HG03045 (cell line): ENCODE data around the gene CYP11A1.

ENCODE experiments used
- ATAC-seq: cut with Tn5 transposase; IDR thresholded peaks from one replicate; pipeline ENCODE4 v1.9.1; 2021; ENCODE audit warnings: mild to moderate bottlenecking, moderate library complexity; ENCODE audit not compliant: unreplicated experiment

The CYP11A1 gene

DNA sequence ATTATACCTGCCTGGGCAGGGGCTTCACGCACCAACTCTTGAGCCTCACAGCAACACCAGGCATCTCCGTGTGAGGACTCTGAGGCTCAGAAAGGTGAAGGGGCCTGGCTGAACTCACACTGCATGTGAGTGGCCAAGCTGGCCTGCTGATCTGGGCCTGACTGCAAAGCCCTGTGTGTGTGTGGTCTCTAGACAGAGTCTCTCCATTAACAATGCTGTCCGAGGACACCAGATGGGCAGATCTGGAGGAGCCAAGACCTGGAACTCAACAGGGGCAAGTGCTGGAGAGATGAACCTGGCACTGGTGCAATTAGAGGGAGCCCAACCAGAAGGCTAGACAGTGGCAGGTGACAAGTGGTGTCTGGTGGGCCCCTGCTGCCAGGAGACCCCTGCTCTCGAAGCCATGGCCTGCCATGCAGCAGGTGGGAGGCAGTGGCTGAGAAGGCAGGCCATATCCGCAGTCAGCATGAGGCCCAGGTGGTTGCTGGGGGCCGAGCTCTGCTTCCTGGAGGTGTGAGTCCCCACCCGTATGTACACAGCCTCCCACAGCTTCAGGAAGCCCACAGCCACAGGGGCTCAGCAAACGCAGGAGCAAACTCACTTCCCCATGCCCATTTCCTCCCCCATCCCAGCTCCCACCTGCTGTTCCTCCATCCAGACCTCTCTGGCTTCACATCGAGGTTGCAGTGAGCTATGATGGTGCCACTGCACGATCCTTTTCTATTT, 39.0 kb downstream of the CYP11A1 start:
- no peak for ATAC-seq

DNA sequence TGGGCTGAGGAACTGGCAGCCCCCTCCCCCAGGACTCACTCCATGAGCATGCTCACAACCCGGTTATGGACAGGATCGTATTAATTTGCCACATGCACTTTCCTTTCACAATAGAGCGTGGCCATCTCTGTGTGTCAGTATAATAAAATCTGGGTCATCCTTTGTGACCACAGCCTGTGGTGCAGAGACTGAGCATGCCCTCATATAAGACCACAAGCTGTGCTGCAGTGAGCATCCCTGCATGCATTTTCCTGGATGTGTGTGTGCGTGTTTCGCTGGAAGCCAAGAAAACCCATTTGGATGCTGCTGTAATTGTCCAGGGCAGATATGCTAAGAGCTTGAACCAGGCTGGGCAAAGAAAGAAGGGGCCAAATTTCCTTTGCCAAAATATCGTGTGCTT, 39.7 kb downstream of the CYP11A1 start:
- no peak for ATAC-seq

DNA sequence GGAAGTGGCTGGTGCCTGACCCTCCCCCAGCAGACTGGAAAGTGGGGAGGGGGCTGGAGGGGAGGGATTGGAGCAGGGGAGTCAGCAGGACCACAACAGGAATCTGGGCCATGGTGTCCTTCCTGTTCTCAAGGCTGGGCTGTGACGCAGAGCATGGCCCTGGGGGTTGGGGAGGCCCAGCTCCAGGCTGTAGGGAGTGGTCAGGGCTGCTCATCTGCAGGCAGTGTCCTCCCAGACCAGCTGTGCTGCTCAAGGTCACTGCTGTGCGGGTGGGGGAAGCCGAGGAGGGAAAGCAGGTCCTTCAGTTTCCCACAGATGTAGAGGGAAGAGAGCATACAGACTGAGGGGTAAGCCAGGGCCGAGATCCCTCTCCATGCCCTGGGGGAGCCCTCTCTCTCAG, 40.7 kb downstream of the CYP11A1 start:
- no peak for ATAC-seq

DNA sequence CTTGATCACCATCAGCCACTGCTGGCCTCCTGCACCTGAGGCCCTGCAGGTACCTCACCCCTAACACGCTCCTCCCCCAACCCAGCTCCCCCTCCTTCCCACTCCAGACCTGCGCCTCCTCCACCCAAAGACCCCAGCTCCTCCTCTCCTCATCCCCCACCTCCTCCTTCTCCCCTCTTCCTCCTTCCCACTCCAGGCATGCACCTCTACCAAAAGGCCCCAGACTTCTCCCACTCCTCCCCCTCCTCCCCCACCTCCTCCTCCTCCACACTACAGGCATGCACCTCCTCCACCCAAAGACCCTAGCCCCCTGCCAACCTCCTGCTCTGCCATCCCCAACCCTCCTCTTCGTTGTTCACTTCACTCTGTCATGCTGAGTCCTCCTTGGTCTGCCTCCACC, 42.7 kb downstream of the CYP11A1 start:
- ATAC-seq = no peak

DNA sequence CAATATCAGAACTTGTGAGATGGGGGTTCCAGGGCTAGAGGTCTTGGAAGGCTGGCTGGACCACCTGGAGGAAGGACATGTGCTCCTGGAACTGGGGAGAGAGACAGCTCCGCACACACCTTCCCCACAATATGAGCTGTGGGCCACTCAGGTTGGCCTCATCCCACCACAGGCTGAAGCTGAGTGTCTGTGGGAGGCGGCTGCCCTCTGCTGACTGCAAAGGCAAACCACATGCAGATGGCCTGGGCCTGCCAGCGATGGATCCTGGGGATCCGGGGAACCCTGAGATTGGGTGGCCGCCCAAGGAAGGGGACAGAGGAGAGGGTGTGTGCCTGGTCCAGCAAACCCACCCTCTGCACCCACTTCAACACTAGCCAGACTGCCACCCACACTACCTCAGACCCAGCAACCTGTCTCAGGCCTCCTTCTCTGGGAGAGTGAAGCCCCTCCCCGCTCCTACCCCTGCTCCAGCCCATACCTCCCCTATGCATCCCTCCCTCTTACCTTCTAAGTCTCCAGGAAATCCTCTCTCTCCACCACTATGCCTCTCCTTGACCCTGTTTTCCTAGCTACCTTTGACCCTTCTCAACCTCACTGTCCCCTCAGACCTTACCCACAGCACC, 44.8 kb downstream of the CYP11A1 start:
- ATAC-seq = no peak

DNA sequence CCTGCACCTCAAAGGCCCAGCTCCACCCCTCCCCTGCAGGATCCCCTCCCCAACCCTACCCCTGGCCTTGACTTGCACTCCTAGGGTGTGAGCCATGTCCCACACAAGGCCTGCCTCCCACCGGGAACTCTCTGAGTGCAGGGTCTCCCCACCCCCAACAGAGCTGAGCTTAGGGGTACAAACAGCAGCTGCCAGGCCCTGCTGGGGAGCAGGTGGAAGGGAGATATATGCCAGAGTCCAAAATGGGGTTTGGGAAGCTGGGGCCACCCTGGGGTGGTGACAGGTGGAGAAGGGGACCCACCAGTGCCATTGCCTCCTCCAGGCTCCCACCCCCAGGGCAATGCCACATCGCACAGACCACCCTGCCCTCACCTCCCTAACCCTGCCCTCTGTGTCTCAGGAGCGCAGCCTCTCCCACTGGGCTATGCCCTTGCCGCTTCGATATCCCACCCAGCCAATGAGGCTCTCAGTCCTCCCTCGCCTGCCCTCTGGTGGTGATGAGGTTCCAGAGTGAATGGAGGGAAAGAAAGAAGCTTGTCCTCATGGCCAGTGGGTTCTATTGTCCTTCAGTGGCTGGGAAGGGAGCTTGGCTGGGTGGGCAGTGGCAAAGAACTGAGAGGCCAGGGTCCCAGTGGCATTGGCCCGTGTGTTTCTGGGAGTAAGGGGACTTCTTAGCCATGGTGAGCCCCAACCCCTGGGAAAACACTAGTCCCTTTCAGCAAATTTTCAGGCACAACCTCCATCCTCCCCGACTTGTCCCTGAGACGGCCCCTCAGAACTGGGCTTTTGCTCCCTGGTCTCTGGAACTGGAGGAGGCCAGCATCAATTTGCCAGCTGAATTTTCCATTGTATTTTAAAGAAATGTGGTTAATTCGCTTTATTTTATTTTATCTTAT, 46.8 kb downstream of the CYP11A1 start:
- ATAC-seq = no peak

DNA sequence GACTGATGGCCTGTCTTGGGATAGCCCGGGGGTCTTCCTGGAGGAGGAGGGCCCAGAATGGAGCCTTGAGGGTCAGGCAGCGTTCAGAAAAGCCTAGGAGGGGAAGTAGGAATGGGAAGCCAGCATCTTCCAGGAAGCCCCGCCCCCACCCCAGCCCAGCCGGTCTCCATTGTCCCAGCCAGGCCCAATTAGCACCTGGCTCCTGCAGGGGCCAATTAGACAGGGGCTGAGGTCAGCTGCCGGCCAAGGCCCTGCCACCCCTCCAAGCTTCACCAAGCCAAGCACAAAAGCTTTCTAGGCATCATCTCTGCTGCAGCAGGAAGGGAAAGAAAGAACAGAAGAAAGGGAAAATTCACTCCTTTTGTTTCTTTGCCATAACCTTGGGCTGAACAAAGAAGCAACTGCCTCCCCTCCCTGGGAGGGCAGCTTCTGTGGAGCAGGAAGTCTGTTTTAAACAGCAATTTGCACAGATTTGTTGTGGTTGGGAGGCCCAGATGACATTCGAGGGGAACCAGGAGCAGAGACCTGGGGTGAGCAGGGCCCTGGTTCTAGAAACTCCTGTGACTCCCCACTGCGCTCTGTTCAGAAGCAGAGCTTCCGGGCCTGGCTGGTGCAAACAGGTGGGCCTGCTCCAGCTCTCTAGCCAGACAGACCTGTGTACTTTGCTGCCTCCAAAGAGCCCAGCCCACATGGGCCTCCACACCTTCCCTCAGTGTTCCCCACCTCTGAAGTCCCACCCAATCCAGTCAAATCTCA, 47.7 kb downstream of the CYP11A1 start:
- ATAC-seq = no peak

DNA sequence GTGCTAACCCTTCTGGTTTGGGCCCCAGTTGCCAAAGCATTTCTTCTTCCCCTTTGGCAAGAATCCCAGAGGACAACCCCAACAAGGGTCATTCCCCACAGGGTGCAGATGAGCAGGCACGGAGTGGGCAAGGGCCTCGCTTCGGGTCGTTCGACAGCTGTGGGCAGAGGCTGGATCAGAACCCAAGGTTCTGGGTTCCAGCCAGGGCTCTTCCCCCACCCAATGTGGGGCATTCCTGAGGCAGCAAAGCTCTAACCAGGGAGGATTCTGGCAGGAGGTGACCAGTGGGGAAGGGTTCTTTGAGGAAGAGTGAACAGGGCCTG, 48.3 kb downstream of the CYP11A1 start:
- no peak for ATAC-seq

DNA sequence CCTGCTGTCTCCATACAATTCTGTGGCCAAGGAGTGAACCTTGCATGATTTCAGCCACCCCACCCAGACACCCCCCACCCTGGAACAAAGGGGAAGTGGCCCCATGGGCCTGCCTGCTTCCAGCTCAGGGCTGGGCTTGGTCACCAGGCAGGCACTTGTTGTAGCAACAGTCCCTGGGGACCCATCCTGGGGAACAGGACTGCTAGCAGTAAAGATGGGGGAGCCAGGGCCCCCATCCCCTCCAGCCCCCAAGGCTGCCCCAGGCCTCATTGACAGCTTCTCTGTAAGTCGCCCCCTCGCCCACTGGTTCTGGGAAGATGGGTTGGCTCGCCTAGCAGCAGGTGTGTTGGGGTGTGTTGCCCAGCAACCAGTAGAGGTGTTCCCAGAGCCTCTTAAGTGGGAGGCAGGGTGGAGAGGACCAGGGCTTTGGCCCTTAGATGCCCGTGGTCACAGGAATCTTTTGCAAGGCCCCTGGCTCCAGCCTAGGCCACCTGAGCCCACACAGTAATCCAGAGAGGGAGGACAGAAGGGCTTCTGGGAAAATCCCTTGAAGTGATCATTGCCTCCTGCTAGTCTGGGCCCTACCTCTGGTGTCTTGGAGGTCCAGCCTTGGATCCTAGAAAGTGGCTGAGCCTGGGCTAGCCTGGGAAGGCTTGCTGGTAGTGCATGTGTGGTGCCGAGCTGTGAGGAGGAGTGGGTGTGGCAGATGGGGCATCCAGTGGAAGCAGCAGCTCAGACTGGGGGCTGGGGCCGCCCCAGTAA, 48.9 kb downstream of the CYP11A1 start:
- no peak for ATAC-seq

DNA sequence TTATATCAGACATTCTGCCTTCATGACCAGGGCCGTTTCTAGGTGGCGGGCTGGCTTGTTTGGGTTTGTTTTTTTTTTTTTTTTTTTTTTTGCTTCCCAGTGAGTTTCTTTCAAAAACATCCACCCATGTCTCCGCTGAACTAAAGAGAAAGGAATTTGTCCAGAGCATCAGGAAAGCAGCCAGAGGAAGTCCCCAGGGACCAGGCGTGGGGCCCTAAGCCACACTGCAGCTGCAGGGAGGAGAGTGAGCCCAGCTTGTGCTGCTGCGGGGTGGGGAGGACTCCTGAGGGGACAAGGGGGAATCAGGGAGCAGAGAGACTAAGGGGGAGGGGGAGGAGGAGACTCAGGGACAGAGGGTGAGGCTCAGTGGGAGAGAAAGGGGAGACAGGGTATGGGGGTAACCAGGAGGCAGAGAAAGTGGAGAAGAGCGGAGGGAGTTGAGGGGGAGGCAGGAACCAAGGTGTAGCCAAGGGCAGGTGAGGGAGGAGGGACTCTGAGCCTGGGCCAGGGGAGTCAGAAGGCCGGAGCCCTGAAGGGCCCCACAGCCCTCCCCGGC, 49.5 kb downstream of the CYP11A1 start:
- no peak for ATAC-seq

DNA sequence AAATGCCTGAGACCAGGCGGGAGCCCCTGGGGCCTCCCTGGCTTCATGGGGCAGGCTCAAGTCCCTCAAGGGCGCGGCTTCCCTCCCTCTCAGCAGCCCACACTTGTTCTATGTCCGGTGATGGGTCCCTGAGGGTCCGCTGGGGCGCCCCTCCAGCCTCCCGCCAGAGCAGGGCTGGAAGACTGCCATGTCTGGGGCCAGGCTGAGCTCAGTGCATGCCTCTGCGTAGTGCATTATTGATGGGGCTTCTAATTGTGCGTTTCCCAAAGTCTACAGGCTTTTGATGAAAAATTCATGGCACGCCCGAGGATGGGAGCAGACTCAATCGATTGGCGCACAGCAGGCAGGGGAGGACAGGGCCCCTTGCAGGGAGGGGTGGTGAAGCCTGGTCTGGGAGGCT, 51.3 kb downstream of the CYP11A1 start:
- no peak for ATAC-seq

DNA sequence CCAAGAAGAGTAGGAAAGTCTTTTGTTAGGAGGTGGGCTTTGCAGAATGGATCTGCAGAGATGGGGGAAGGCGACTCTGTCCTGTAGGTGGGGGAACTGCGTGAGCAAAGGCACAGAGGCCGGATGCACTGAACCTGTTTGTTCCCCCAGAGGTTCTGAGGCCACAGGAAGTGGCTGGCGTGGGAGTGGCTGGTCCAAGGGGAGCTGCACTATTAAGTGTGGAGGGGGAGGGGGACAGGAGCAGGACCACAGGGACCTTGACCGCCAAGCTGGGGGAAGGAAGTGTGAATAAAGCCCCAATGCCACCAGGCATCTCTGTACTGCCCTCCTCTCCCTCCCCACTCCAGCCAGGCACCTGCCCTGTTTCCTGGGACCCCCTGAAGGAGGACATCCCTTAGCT, 51.8 kb downstream of the CYP11A1 start:
- no peak for ATAC-seq

DNA sequence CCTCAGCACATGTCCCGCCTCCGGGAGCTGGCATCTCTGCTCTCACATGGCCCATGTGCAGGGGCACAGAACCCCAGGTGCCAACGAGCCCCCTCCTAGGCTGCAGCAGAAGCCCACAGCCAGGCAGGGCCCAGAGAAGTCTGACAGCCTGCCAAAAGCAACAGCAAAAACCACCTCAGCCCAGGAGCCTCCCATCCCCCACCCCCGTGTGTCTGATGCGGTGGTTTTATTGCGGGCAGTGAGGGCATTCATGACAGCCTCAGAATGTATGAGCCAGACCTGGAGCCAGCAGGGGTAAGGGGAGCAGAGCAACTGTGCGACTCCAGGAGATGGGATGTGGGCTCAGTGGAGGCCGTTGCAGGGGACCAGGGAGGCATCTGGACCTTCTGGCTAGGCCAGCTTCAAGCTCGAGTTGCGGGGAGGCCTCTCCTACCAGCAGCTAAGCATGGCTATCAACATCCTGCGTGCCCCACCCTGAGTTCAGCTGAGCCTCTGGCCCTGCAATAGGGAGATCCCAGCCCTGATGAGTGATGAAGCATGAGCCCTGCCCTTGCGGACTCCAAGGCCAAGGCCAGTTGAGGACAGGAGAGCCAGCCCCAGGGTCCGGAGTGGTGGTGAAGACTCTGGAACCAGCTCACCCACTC, 52.5 kb downstream of the CYP11A1 start:
- no peak for ATAC-seq

DNA sequence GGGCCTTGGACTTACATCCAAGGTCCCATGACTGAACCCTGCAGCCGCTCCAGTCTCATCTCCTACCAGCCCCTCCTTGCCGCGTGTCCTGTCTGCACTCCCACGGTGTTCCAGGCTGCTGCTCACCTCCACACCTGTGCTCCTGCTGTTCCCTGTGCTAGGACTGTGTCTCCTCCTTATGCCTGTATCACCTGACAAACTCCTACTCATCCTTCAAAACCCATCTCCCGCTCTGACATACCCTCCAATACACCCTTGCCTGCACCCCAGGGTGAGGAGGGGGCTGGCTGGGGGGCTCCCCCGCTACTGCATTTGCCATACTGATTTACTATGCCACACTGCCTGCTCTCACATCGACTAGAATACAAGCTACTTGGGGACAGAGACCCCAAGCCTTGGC, 53.6 kb downstream of the CYP11A1 start:
- no peak for ATAC-seq

DNA sequence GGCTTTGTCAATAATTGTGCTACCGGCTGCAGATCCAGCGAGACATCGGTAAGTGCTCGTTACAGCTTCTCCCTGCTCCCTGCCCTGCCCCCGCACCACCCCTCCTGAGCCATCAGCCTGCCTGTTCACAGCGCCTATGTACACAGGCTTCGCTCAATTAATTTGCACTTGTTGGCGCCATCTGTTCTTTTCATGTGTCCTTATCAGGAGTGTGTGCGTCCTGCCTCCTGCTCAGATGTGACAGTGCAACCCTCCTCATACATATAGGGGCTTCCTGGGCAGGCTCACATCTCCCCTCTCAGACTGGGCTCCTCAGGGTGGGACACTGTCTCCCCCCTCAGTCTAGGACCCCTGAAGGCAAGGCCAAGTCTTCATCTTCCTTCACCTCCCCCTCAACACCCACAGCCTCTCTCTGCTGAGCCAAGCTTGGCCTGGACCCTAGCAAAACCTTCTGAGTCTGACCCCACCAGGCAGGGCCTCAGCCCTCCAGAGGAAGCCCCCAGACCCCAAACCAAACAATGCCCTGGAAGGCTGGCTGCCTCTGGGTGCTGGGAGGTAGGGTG, 54.9 kb downstream of the CYP11A1 start:
- ATAC-seq = no peak

DNA sequence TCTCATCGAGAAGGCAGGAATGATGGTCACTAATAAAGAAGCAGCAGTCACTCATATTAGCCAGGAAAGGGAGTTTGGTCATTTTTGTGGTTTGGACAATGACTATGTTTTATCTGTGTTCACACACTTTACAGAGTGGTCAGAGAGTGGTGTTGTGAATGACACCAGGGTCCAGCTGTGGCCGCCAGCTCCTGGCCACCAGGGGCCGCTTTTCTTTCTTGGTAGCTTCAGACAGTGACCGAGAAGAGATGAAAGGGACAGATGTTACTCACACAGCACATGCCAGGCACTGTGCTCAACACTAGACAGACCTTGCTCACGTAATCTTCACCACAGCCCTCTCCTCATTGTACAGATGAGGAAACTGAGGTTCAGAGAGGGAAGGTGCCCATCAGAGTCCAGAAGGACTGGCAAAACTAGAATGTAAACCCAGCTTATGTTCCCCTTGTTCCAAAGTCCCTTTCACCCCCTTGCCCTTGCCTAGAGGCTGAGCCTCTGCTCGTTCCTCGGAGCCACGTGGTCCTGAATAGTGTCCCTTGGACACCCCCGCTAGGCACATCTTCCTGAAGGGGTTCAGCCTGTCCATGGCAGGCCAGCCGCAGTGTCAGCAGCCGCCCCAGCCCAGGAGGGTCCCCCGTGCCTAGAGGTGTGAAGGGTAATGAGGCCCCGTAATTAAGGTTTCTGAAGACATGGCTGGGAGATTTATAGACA, 55.6 kb downstream of the CYP11A1 start:
- no peak for ATAC-seq

DNA sequence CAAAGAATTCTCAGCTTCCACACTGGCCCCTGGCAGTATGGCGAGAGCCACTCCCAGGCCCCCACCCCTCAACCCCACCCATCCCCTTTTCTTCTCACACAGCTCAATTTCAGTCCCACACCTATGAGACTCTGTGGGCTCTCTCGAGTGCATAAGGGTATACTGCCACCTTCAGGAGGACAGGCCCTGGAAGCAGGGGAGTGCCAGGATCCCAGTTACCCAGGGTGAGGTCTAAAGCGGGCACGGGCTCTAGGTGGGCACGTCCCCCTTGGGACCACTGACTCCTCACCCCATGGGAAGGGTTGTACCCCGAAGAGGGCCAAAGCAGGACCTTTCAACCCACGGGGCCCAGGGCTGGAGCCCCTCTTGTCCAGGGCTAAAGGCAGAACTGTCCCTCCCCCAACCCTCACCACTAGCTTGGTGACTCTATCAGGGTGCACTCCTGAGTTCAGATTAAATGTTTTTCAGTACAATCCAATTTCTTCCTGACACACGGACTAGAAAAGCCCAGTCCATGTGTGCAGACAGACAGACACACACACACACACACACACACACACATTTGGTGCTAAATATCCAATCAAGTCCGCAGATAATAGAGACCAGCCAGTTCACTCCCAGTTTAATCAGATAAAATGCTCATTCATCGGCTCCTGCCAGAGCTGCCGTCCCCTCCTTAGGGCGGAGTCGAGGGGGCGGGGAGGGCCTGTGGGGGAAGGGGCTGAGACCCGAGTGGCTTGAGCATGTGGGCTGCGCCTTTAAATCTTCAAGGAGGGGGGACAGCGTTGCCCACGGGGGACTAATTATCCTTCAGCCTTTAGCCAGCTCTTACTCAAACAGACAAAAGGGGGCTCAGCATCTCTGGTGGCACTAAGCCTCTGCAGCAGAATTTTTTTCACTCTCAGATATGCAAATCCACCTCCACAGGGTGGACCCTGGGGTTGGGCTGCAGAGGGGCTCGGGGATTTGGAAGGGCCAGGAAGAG, 59.3 kb downstream of the CYP11A1 start:
- no peak for ATAC-seq

DNA sequence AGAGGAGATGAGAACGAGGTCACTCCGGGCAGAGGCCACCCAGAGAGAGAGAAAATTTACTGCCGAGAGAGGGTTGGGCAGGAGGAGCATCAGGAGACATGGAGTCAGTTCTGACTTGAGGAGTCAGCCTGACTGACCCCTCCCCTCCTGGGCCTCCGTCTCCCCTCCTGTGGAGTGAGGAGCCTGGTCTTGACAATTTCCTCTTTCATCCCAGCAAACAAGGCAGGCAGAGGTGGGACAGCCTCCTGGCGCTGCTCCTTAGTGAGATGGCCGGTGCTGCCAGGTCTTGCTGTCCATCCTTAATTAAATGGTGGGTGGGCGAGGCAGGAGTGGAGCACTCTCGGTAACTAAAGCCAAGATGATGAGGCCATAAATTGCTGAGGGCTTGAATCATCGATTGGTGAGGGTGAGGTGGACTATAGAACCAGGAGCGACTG, 60.6 kb downstream of the CYP11A1 start:
- no peak for ATAC-seq
